AG08396 (cell line): ENCODE data around the gene MS4A15.
"Not testable (repeated sequence)": the region's sequence is repeated elsewhere in the genome, so short reads cannot be mapped to it uniquely, and the experiment has no call there.

Experiments
- DNase-seq: peaks from one replicate; pipeline ENCODE4 v3.0.0; 2012; ENCODE audit warnings: low spot score, mixed read lengths

MS4A15 gene

DNA sequence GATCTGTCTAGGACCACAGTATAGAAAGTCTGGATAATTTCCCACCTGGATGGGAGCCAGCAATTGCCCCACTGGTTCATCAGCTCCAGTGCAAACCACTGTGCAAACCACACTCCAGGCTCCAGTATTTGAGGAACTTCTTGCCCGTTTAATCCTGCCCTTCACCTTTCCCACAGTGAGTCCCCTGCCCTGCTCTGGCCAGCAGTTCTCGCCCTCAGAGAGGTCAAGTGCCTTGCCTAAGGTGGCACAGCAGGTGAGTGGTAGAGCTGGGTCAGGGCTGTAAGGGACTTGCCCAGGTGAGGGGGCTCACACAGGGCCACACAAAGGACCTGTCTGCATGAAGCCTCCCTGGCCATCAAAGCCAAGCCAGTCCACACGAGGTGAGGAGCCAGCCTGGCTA lies 52.6 kb downstream of the MS4A15 start:
- DNase-seq: no peak

- no peak for DNase-seq
Observed at GRCh38 chr11:60809691-60810090, 53.0 kb downstream of the MS4A15 start.

- DNase-seq: no peak
Observed at GRCh38 chr11:60810151-60810550, 53.5 kb downstream of the MS4A15 start.

DNA sequence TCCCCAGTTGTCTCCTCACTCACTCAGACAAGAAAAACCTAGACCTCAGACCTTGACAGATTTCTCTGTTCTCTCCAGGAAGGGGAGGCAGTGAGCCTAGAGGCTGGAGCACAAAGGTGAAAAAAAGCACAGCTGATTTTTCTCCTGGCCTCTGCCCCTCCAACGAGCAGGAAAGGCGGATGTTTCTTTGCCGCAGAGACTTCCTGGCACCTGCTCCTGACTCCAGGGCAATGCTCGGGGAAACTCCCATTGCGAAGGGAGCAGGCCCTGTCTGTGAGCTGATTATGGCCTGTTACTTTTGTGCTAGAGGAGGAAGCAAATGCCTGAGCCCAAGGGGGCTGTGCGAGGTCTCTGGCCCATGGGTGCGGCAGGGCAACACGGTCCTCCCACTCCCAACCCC lies 53.9 kb downstream of the MS4A15 start:
- DNase-seq: no peak

- no peak for DNase-seq
Observed at GRCh38 chr11:60813324-60813723, 56.7 kb downstream of the MS4A15 start.

DNA sequence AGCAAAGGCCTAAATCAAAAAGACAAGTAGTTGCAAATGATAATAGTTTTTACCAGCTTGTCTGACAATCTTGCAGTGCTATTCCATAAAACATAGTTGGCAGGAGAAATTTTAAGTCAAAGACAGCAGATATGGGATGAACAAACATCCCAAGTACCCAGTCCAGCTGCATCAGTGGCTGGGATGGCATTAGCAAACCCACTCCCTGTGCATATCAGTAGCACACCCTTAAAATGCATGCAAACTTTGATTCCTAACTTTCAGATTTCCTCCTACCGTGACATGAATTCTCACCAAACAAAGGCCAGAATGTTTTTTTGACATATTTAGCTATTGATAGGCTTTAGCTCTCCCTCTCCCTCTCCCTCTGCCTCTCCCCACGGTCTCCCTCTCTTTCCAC lies 57.4 kb downstream of the MS4A15 start:
- no peak for DNase-seq

DNA sequence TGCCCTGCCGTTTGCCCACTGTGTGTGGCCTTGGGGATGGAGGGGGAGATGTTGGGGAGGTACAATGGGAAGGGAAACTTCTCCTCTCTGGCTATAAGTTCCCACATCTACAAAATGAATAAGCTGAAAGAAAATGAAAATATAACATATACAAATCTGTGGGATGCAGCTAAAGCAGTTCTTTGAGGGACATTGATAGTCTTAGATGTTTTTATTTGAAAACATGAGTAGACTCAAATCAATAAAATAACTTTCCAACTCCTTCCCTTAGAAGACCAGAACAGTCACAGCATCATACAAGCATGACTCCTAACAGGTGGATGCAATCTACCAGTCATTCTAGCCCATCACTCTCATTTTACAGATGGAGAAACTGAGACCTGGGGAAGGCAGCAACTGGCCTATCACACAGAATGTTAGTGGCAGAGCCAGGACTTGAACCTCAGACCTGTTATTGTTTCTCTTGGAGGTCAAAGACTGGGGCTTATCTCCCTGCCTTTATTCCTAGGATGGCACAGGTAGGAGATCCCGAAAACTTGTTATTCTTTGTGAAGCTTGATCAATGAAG lies 60.0 kb downstream of the MS4A15 start:
- no peak for DNase-seq

- no peak for DNase-seq
Observed at GRCh38 chr11:60818057-60818456, 61.4 kb downstream of the MS4A15 start.

GRCh38 chr11:60821827-60822599 lies 65.3 kb downstream of the MS4A15 start:
- no peak for DNase-seq

DNA sequence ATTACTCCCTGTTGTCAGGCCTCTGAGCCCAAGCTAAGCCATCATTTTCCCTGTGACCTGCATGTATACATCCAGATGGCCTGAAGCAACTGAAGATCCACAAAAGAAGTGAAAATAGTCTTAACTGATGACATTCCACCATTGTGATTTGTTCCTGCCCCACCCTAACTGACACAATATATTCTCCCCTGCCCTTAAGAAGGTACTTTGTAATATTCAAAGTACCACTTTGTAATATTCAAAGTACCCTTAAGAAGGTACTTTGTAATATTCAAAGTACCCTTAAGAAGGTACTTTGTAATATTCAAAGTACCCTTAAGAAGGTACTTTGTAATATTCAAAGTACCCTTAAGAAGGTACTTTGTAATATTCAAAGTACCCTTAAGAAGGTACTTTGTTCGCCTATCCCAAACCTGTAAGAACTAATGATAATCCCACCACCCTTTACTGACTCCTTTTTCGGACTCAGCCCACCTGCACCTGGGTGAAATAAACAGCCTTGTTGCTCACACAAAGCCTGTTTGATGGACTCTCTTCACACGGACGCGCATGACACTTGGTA lies 67.2 kb downstream of the MS4A15 start:
- DNase-seq: not testable (repeated sequence)

GRCh38 chr11:60825118-60825517 lies 68.5 kb downstream of the MS4A15 start:
- DNase-seq: no peak

DNA sequence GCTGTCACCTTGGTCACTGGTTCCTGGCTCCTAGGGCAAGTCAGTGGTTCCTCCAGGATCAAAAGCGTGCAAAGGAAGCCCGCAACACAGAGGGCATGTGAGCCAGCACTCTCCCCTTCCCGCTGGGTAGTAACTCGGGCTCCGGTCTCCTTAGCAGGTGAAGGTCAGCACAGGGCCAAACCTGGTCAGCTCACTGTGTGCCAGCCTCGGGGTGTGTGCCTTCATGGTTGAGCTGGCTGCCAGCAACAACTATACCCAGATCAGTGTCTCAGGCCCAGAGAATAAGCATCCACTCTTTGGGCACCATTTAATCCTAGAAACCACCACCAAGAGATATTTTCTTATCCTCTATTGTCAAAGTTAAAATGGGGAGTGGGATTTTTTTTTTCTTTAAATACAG lies 69.1 kb downstream of the MS4A15 start:
- DNase-seq: no peak
